IMR-90 (cell line): ENCODE measurements around the gene ZSWIM5. TPM values are rescaled to one million over a fixed set of nuclear protein-coding genes. Genes with fewer than 3 reads are reported as not detected.

Source experiments
- ATAC-seq: fragments of 200-7000 bp; cut with Tn5 transposase; 2 replicates; pipeline ENCODE4 v1.9.1; 2020; ENCODE audit warnings: low read depth, mild to moderate bottlenecking, moderate library complexity
- BruUV-seq: library from RNA; stranded (reverse); fragments of 400-500 nt; replicated peaks from 2 replicates; lab custom pipeline; 2021; lab: Mats Ljungman, UMichigan
- CTCF ChIA-PET: fragments of 300-600 bp; formaldehyde crosslinking; extraction: SDS; loops from one replicate; lab custom pipeline; 2021; ENCODE audit warnings: antibody characterized with exemption; lab: Yijun Ruan, JAX
- POLR2A ChIA-PET: fragments of 300-600 bp; sonication (Branson Sonifier 250); formaldehyde crosslinking; loops from one replicate; lab custom pipeline; 2022; ENCODE audit warnings: antibody characterized with exemption; ENCODE audit not compliant: unreplicated experiment; lab: Charles Lee
- DNase-seq: peaks from one replicate; pipeline ENCODE4 v3.0.0; 2013
- H2AFZ ChIP-seq: replicated peaks from 2 replicates; pipeline ENCODE3; 2013; ENCODE audit warnings: low read length, mild to moderate bottlenecking; ENCODE audit not compliant: poor library complexity
- H2AK5ac ChIP-seq: 2 replicates; pipeline ENCODE4 v1.6.1; 2013; ENCODE audit warnings: low read depth, low read length, inconsistent platforms
- H2AK9ac ChIP-seq: replicated peaks from 2 replicates; pipeline ENCODE3; 2013; ENCODE audit warnings: mild to moderate bottlenecking, low read depth, low read length, moderate library complexity; ENCODE audit not compliant: poor library complexity
- H2BK120ac ChIP-seq: 2 replicates; pipeline ENCODE4 v1.6.1; 2013; ENCODE audit warnings: low read depth, low read length, inconsistent platforms
- H2BK15ac ChIP-seq: 3 replicates; pipeline ENCODE4 v1.6.1; 2013; ENCODE audit warnings: low read depth, low read length, inconsistent platforms
- H2BK20ac ChIP-seq: 2 replicates; pipeline ENCODE4 v1.6.1; 2013; ENCODE audit warnings: low read depth, mild to moderate bottlenecking, inconsistent platforms, low read length, moderate library complexity
- H2BK5ac ChIP-seq: 2 replicates; pipeline ENCODE4 v1.6.1; 2013; ENCODE audit warnings: mild to moderate bottlenecking, low read depth, low read length, inconsistent platforms; ENCODE audit not compliant: poor library complexity, severe bottlenecking
- H3K14ac ChIP-seq: replicated peaks from 2 replicates; pipeline ENCODE4 v1.6.1; 2013; ENCODE audit warnings: low read depth, low read length, inconsistent platforms
- H3K18ac ChIP-seq: 2 replicates; pipeline ENCODE4 v1.6.1; 2013; ENCODE audit warnings: low read depth, low read length, control low read depth
- H3K23ac ChIP-seq: 2 replicates; pipeline ENCODE4 v1.6.1; 2013; ENCODE audit warnings: low read depth, low read length, inconsistent platforms
- H3K27ac ChIP-seq: 2 replicates; pipeline ENCODE4 v1.5.1; 2013; ENCODE audit warnings: mild to moderate bottlenecking, control low read depth, low read length; ENCODE audit not compliant: insufficient read depth
- H3K27me3 ChIP-seq: 2 replicates; pipeline ENCODE4 v1.6.1; 2013; ENCODE audit warnings: low read length; ENCODE audit not compliant: control insufficient read depth, insufficient read depth
- H3K36me3 ChIP-seq: 2 replicates; pipeline ENCODE4 v1.6.1; 2013; ENCODE audit warnings: low read length, mixed read lengths; ENCODE audit not compliant: control insufficient read depth, insufficient read depth
- H3K4ac ChIP-seq: 2 replicates; pipeline ENCODE4 v1.6.1; 2013; ENCODE audit warnings: low read depth, low read length, inconsistent platforms
- H3K4me1 ChIP-seq: 2 replicates; pipeline ENCODE4 v1.6.1; 2013; ENCODE audit warnings: low read length, mixed read lengths; ENCODE audit not compliant: control insufficient read depth, insufficient read depth
- H3K4me2 ChIP-seq: 2 replicates; pipeline ENCODE4 v1.6.1; 2013; ENCODE audit warnings: low read depth, mild to moderate bottlenecking, control low read depth, low read length, moderate library complexity
- H3K4me3 ChIP-seq: 2 replicates; pipeline ENCODE4 v1.5.1; 2013; ENCODE audit warnings: low read depth, mild to moderate bottlenecking, control low read depth, low read length, moderate library complexity; ENCODE audit not compliant: insufficient read depth
- H3K56ac ChIP-seq: 2 replicates; pipeline ENCODE4 v1.6.1; 2013; ENCODE audit warnings: low read length, inconsistent platforms; ENCODE audit not compliant: insufficient read depth; ENCODE audit errors: extremely low read depth
- H3K79me1 ChIP-seq, 2 experiments: 2 replicates each; pipeline ENCODE4 v1.6.1; 2013; ENCODE audit warnings: low read length in 2 of 2, inconsistent platforms in 1 of 2, low read depth in 1 of 2
- H3K9ac ChIP-seq: 2 replicates; pipeline ENCODE4 v1.6.1; 2013; ENCODE audit warnings: low read depth, low read length, control low read depth
- H3K9me1 ChIP-seq: 2 replicates; pipeline ENCODE4 v1.6.1; 2013; ENCODE audit warnings: low read length, inconsistent platforms; ENCODE audit not compliant: insufficient read depth
- H3K9me3 ChIP-seq: 2 replicates; pipeline ENCODE4 v1.6.1; 2013; ENCODE audit warnings: low read length; ENCODE audit not compliant: control insufficient read depth, insufficient read depth
- H4K20me1 ChIP-seq: 2 replicates; pipeline ENCODE4 v1.6.1; 2013; ENCODE audit warnings: low read length, inconsistent platforms; ENCODE audit not compliant: insufficient read depth
- H4K5ac ChIP-seq: 2 replicates; pipeline ENCODE4 v1.6.1; 2013; ENCODE audit warnings: mild to moderate bottlenecking, low read depth, low read length, control low read depth
- H4K8ac ChIP-seq, 2 experiments: 2 replicates each; pipeline ENCODE4 v1.6.1; 2013; ENCODE audit warnings: low read depth in 2 of 2, low read length in 2 of 2, control low read depth in 1 of 2, inconsistent platforms in 1 of 2
- H4K91ac ChIP-seq: 2 replicates; pipeline ENCODE4 v1.6.1; 2013; ENCODE audit warnings: low read depth, low read length, inconsistent platforms; ENCODE audit not compliant: insufficient read depth
- BHLHE40 ChIP-seq: fragments of 150-350 bp; IDR thresholded peaks from 2 replicates; pipeline ENCODE4 v1.6.1; 2016; ENCODE audit warnings: mild to moderate bottlenecking, low read depth, low read length
- CEBPB ChIP-seq: IDR thresholded peaks from 2 replicates; pipeline ENCODE4 v1.6.1; 2012; ENCODE audit warnings: low read depth, low read length, improper control_type of control experiment
- CHD1 ChIP-seq: IDR thresholded peaks from 2 replicates; pipeline ENCODE4 v1.6.1; 2012; ENCODE audit warnings: low read depth, low read length, improper control_type of control experiment
- FOS ChIP-seq: fragments of 150-350 bp; IDR thresholded peaks from 2 replicates; pipeline ENCODE4 v1.6.1; 2016; ENCODE audit warnings: low read depth, low read length
- MAFK ChIP-seq: IDR thresholded peaks from 2 replicates; pipeline ENCODE4 v1.6.1; 2012; ENCODE audit warnings: low read depth, low read length, improper control_type of control experiment
- MAZ ChIP-seq: IDR thresholded peaks from 2 replicates; pipeline ENCODE4 v1.6.1; 2012; ENCODE audit warnings: low read depth, mild to moderate bottlenecking, low read length, improper control_type of control experiment, moderate library complexity, borderline replicate concordance
- MXI1 ChIP-seq: IDR thresholded peaks from 2 replicates; pipeline ENCODE4 v1.6.1; 2012; ENCODE audit warnings: low read depth, mild to moderate bottlenecking, low read length, moderate library complexity, borderline replicate concordance
- NFE2L2 ChIP-seq: fragments of 150-350 bp; IDR thresholded peaks from 2 replicates; pipeline ENCODE4 v1.6.1; 2016; ENCODE audit warnings: low read depth, mild to moderate bottlenecking, low read length
- POLR2A ChIP-seq: IDR thresholded peaks from 2 replicates; pipeline ENCODE4 v1.6.1; 2012; ENCODE audit warnings: mild to moderate bottlenecking, low read depth, low read length
- RAD21 ChIP-seq: IDR thresholded peaks from 2 replicates; pipeline ENCODE4 v1.6.1; 2012; ENCODE audit warnings: low read length, improper control_type of control experiment
- RCOR1 ChIP-seq: IDR thresholded peaks from 2 replicates; pipeline ENCODE4 v1.6.1; 2012; ENCODE audit warnings: mild to moderate bottlenecking, low read length, improper control_type of control experiment; ENCODE audit not compliant: insufficient replicate concordance
- RFX5 ChIP-seq: IDR thresholded peaks from 2 replicates; pipeline ENCODE4 v1.8.0; 2012; ENCODE audit warnings: low read depth, mild to moderate bottlenecking, low read length, moderate library complexity
- SMC3 ChIP-seq: fragments of 150-350 bp; IDR thresholded peaks from 2 replicates; pipeline ENCODE4 v1.6.1; 2016; ENCODE audit warnings: low read depth, mild to moderate bottlenecking, antibody characterized with exemption, low read length, moderate library complexity
- WGBS, 2 experiments: methylation state at CpG; one replicate each; pipeline versions ENCODE4 v1.1.5 to v1.1.7; 2013; ENCODE audit warnings: missing lambda C conversion rate in 2 of 2; ENCODE audit not compliant: insufficient read length in 1 of 2; ENCODE audit errors: extremely low coverage in 2 of 2; 5-methylcytosine and 5-hydroxymethylcytosine counted together
- dilution Hi-C: fragments of 300-500 bp; cut with HindIII; formaldehyde crosslinking; loops from one replicate; pipeline ENCODE4 v1.14.3; 2018; ENCODE audit warnings: low sequenced_read_pairs; ENCODE audit not compliant: unreplicated experiment
- in situ Hi-C: fragments of 300-500 bp; cut with MboI; formaldehyde crosslinking; loops from 3 replicates; pipeline ENCODE4 v1.14.3; 2019; ENCODE audit warnings: low sequenced_read_pairs, inconsistent platforms, mixed read lengths
- intact Hi-C: fragments of 100-400 bp; cut with micrococcal nuclease; formaldehyde crosslinking; loops from 2 replicates; pipeline ENCODE4 v1.10.0; 2022
- polyA plus RNA-seq, 3 experiments: library from polyadenylated mRNA; depleted of rRNA; stranded (reverse); fragments of >200 nt; gene quantifications; 2 replicates each; pipeline ENCODE4 v1.2.3, GENCODE V29; 2012; ENCODE audit warnings: low replicate concordance in 1 of 3
- total RNA-seq: library from RNA; depleted of rRNA; stranded (reverse); fragments of >200 nt; gene quantifications from 2 replicates; pipeline ENCODE4 v1.2.3, GENCODE V29; 2012
- TF ChIP-seq, protein P1 (sequence below): fragments of 150-350 bp; IDR thresholded peaks from 2 replicates; pipeline ENCODE4 v1.6.1; 2017; ENCODE audit warnings: mild to moderate bottlenecking, antibody characterized with exemption, low read length, low read depth
- TF ChIP-seq, protein P2 (sequence below): fragments of 150-350 bp; IDR thresholded peaks from 2 replicates; pipeline ENCODE4 v1.6.1; 2016; ENCODE audit warnings: low read depth, mild to moderate bottlenecking, low read length, moderate library complexity, borderline replicate concordance

Gene ZSWIM5
- total and polyA plus RNA-seq, 2 of the 4 experiments (the other 2 are of a cell fraction), result under 0.01 to 0.03 TPM

DNA sequence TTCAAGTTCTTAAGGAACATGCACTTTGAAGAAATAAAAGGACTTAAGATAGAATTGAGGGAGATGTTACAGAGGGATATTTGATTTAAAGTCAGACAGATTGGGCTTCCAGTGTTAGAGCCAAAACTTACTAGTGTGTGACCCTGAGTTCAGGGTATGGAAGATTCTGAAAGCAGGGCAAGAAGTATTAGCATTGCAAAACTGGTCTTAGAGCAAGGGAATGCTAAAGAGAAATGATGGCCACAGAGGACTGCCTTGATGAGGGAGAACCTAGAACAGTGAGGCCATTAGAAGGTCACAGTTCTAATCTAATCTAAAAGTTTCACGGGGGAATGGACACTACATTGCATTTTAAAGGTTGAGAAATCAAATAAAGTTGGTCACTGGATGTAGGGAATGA is 148.9 kb downstream of the ZSWIM5 start:
- Histone ChIP-seq H4K20me1 (no peaks in the 10 kb centered on the region), H2AK5ac (no peak overlapping the region), H2BK15ac (no peak overlapping the region), H3K56ac (no peak overlapping the region), H3K4ac (no peak overlapping the region), H3K36me3 (no peaks in the 10 kb centered on the region), H2AK9ac (no peak overlapping the region), H3K23ac (no peak overlapping the region), H2BK20ac (no peak overlapping the region), H3K9me1 (no peaks in the 10 kb centered on the region), H2BK120ac (no peak overlapping the region), H4K5ac (no peak overlapping the region), H3K27ac (no peak overlapping the region), H4K91ac (no peak overlapping the region), H2BK5ac (no peak overlapping the region), H3K4me3 (no peak overlapping the region), H3K4me2 (no peak overlapping the region), H3K9me3 (no peaks in the 10 kb centered on the region), H3K27me3 (peaks cover 3% of the 10 kb centered on the region), H2AFZ (no peak overlapping the region), H3K79me1 (no peaks in the 10 kb centered on the region), H4K8ac (no peak overlapping the region), H3K14ac (no peak overlapping the region), H3K18ac (no peak overlapping the region), H3K9ac (no peak overlapping the region), H3K4me1 (no peaks in the 10 kb centered on the region)
- WGBS, 2 experiments, result 38% methylated on average over 1 of the region's 1 CpG; no CpG with 5 or more reads in 1 of the 2 experiments
- ChIA-PET CTCF (no interaction called here), POLR2A (no interaction called here)
- ATAC-seq, result no peak
- TF ChIP-seq, protein P1, sequence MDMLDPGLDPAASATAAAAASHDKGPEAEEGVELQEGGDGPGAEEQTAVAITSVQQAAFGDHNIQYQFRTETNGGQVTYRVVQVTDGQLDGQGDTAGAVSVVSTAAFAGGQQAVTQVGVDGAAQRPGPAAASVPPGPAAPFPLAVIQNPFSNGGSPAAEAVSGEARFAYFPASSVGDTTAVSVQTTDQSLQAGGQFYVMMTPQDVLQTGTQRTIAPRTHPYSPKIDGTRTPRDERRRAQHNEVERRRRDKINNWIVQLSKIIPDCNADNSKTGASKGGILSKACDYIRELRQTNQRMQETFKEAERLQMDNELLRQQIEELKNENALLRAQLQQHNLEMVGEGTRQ, result no peak
- no peak for TF ChIP-seq POLR2A
- no peak for TF ChIP-seq MAFK
- TF ChIP-seq CEBPB, result no peak
- no peak for TF ChIP-seq RFX5
- TF ChIP-seq SMC3, result no peak
- no peak for TF ChIP-seq MAZ
- no peak for TF ChIP-seq NFE2L2
- no peak for TF ChIP-seq BHLHE40
- no peak for TF ChIP-seq MXI1
- TF ChIP-seq FOS, result no peak
- no peak for TF ChIP-seq RCOR1
- no peak for TF ChIP-seq CHD1
- TF ChIP-seq RAD21, result no peak
- TF ChIP-seq, protein P2, sequence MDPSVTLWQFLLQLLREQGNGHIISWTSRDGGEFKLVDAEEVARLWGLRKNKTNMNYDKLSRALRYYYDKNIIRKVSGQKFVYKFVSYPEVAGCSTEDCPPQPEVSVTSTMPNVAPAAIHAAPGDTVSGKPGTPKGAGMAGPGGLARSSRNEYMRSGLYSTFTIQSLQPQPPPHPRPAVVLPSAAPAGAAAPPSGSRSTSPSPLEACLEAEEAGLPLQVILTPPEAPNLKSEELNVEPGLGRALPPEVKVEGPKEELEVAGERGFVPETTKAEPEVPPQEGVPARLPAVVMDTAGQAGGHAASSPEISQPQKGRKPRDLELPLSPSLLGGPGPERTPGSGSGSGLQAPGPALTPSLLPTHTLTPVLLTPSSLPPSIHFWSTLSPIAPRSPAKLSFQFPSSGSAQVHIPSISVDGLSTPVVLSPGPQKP, result no peak
- dilution Hi-C loops (no loop called here), in situ Hi-C loops (no loop called here), intact Hi-C loops (no loop called here)
- DNase-seq, result no peak
- BruUV-seq, result no TSS peak
